Lung (tissue), 12 donors: Measurements from ENCODE around the gene KIFC1. TPM values are rescaled to one million over a fixed set of nuclear protein-coding genes. Genes with fewer than 3 reads are reported as not detected.

ENCODE experiments used
- ATAC-seq: fragments of 200-7000 bp; cut with Tn5 transposase; one replicate; pipeline ENCODE4 v1.9.1; 2020; ENCODE audit warnings: moderate number of reproducible peaks; ENCODE audit not compliant: insufficient read depth, low FRiP score
- DNase-seq, 3 donors: peaks; one replicate each; pipeline ENCODE4 v3.0.0-alpha.2; 2013 to 2017
- H3K27ac ChIP-seq, 2 donors: one replicate each; pipeline ENCODE4 v1.5.1; 2013; ENCODE audit warnings: mild to moderate bottlenecking in 2 of 2, moderate library complexity in 2 of 2, control low read depth in 1 of 2, inconsistent platforms in 1 of 2, low read depth in 1 of 2, low read length in 1 of 2
- H3K27me3 ChIP-seq, 3 donors: one replicate each; pipeline ENCODE4 v1.5.1; 2013; ENCODE audit warnings: low read length in 2 of 3; ENCODE audit not compliant: control insufficient read depth in 3 of 3, insufficient read depth in 3 of 3
- H3K36me3 ChIP-seq, 4 donors: one replicate each; pipeline ENCODE4 v1.5.1; 2013; ENCODE audit warnings: low read length in 4 of 4, mild to moderate bottlenecking in 1 of 4, moderate library complexity in 1 of 4; ENCODE audit not compliant: control insufficient read depth in 4 of 4, insufficient read depth in 4 of 4
- H3K4me1 ChIP-seq, 5 donors: one replicate each; pipeline ENCODE4 v1.5.1; 2013; ENCODE audit warnings: low read length in 5 of 5, mild to moderate bottlenecking in 2 of 5, moderate library complexity in 1 of 5; ENCODE audit not compliant: control insufficient read depth in 5 of 5, insufficient read depth in 5 of 5
- H3K4me3 ChIP-seq: one replicate; pipeline ENCODE4 v1.5.1; 2013; ENCODE audit warnings: mild to moderate bottlenecking, control low read depth, moderate library complexity
- H3K9ac ChIP-seq, 2 donors: one replicate each; pipeline ENCODE4 v1.5.1; 2013; ENCODE audit warnings: low read length in 2 of 2, control low read depth in 1 of 2; ENCODE audit not compliant: insufficient read depth in 1 of 2
- H3K9me3 ChIP-seq, 4 donors: one replicate each; pipeline ENCODE4 v1.5.1; 2013; ENCODE audit warnings: low read length in 3 of 4, mild to moderate bottlenecking in 1 of 4, moderate library complexity in 1 of 4; ENCODE audit not compliant: control insufficient read depth in 4 of 4, insufficient read depth in 3 of 4
- CTCF ChIP-seq: IDR thresholded peaks from 2 replicates; pipeline ENCODE4 v1.5.1; 2012; ENCODE audit warnings: mild to moderate bottlenecking; ENCODE audit errors: control extremely low read depth, extremely low read depth
- WGBS, 2 donors: extraction: QIAGEN DNeasy Blood & Tissue Kit; methylation state at CpG; one replicate each; pipeline ENCODE4 v1.1.7; 2013; 5-methylcytosine and 5-hydroxymethylcytosine counted together
- polyA plus RNA-seq, 2 donors: library from polyadenylated mRNA; stranded (reverse); fragments of 200-250 nt; gene quantifications; one replicate each; pipeline ENCODE4 v1.2.1, GENCODE V29; 2013
- total RNA-seq, 2 donors: library from RNA; depleted of rRNA in 1 of 2; stranded (reverse); fragments of >200 nt in 1 of 2; gene quantifications; one replicate each; pipeline ENCODE4 v1.2.1, GENCODE V29; 2014 to 2021
- donor health status: control.
- donor health status: control.
- donor health status: Bipolar disorder and iron deficiency.
- donor health status: healthy.
- donor health status: DM: yes; HTN: yes; CAD: no.

KIFC1 gene
- total and polyA plus RNA-seq, 4 donors, result 2.1 to 4.4 (median 2.6) TPM

GRCh38 chr6:33440649-33441309 lies 49.2 kb downstream of the KIFC1 start:
- no peak for TF ChIP-seq CTCF
- WGBS, 2 donors, result 86 to 87% methylated on average over 19 of the region's 19 CpGs
- Histone ChIP-seq H3K4me3 (no peak overlapping the region), H3K27me3 (no peaks in the 10 kb centered on the region), H3K36me3 (peaks cover 3 to 46% (median 34%) of the 10 kb centered on the region in 4 donors), H3K27ac (no peak overlapping the region), H3K4me1 (no peaks in the 10 kb centered on the region), H3K9ac (no peak overlapping the region), H3K9me3 (no peaks in the 10 kb centered on the region)
- DNase-seq, result no peak
- no peak for ATAC-seq

- ATAC-seq, result no peak
- H3K4me3 ChIP-seq, result no peak overlapping the region
- no peaks in the 10 kb centered on the region for H3K4me1 ChIP-seq
- H3K9me3 ChIP-seq, result no peaks in the 10 kb centered on the region
- H3K9ac ChIP-seq, result no peak overlapping the region
- TF ChIP-seq CTCF, result no peak
- H3K27me3 ChIP-seq, result no peaks in the 10 kb centered on the region
- WGBS, 2 donors, result 94 to 97% methylated on average over 9 of the region's 9 CpGs
- no peak overlapping the region for H3K27ac ChIP-seq
- DNase-seq, result no peak
- peaks cover 3 to 47% (median 33%) of the 10 kb centered on the region in 4 donors for H3K36me3 ChIP-seq
Measured at GRCh38 chr6:33441457-33441856, 49.8 kb downstream of the KIFC1 start.

- ATAC-seq, result no peak
- peaks cover 3 to 46% (median 27%) of the 10 kb centered on the region in 4 donors for H3K36me3 ChIP-seq
- 90 to 95% methylated on average over 8 of the region's 8 CpGs for WGBS, 2 donors
- no peak overlapping the region for H3K27ac ChIP-seq
- no peak overlapping the region for H3K9ac ChIP-seq
- no peak for TF ChIP-seq CTCF
- no peaks in the 10 kb centered on the region for H3K9me3 ChIP-seq
- H3K4me1 ChIP-seq, result no peaks in the 10 kb centered on the region
- DNase-seq, result no peak
- no peaks in the 10 kb centered on the region for H3K27me3 ChIP-seq
- no peak overlapping the region for H3K4me3 ChIP-seq
Measured at GRCh38 chr6:33442283-33442682, 50.7 kb downstream of the KIFC1 start.

- no peak overlapping the region for H3K4me3 ChIP-seq
- no peaks in the 10 kb centered on the region for H3K9me3 ChIP-seq
- H3K4me1 ChIP-seq, result no peaks in the 10 kb centered on the region
- no peak for TF ChIP-seq CTCF
- no peaks in the 10 kb centered on the region for H3K27me3 ChIP-seq
- peaks cover 0 to 42% (median 26%) of the 10 kb centered on the region in 4 donors for H3K36me3 ChIP-seq
- no peak overlapping the region for H3K27ac ChIP-seq
- no peak overlapping the region for H3K9ac ChIP-seq
- ATAC-seq, result no peak
- 96% methylated on average over 17 of the region's 17 CpGs for WGBS, 2 donors
- no peak for DNase-seq
Measured at GRCh38 chr6:33443025-33443424, 51.4 kb downstream of the KIFC1 start.
